ENCODE measurements around the gene RBMS3.

Gene RBMS3

GRCh38 chr3:29279286-29279685, 1.6 kb upstream of the RBMS3 start:
- no peak for DNase-seq

GRCh38 chr3:29279806-29280205, 1.1 kb upstream of the RBMS3 start:
- DNase-seq = no peak

DNA sequence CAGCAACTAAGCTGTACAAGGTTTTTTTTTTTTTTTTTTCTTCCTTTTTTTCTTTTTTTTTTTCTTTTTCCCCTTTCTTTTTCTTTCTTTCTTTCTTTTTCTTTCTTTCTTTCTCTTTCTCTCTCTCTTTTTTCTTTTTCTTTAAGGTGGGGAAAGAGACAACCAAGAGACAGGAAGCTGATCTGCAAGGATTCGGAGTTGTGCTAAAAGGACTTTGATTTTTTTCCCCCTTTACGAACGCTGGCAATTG, 148 bp downstream of the RBMS3 start:
- no peak for DNase-seq

- DNase-seq = no peak
Observed at GRCh38 chr3:29281344-29282241, 722 bp downstream of the RBMS3 start.

DNA sequence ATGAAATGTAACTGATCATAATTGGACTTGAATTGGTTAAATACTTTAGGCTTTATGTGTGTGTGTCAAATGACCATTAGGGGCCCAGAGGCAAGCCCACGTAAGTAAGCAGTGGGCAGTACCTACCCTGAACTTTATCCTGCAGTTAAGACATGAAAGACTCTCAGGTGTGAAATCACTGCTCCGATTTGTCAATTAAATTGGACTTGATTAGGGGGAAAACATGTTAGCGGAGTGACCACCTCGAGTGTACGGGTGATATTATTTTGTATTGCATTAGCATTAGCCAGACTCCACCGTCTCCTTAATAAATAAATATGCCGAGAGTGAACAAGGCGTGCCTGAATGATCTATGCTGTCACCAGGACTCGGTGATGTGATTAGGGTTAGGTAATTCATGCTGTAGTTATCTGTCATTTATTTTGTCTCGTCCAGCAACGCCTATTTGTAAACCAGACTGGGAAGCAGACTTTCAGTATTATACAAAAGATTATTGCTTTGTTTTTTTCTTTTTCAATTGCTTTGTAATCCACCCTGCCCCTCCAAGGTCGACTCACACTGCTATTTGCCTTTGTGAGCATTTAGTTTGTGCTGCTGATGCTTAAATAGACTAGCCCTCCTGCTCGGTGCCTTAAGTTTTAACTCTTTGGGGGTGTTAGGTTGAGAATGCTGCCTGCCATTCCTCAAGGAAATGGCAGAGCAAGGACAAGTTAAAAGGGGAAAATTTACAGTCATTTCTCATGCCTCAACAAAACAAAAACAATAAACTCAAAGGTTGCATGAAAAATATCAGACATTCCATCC, 1.8 kb downstream of the RBMS3 start:
- DNase-seq = no peak

- no peak for DNase-seq
Observed at GRCh38 chr3:29283231-29284119, 2.6 kb downstream of the RBMS3 start.

GRCh38 chr3:29284497-29284896, 3.6 kb downstream of the RBMS3 start:
- no peak for DNase-seq

GRCh38 chr3:29285471-29286071, 4.7 kb downstream of the RBMS3 start:
- no peak for DNase-seq

DNA sequence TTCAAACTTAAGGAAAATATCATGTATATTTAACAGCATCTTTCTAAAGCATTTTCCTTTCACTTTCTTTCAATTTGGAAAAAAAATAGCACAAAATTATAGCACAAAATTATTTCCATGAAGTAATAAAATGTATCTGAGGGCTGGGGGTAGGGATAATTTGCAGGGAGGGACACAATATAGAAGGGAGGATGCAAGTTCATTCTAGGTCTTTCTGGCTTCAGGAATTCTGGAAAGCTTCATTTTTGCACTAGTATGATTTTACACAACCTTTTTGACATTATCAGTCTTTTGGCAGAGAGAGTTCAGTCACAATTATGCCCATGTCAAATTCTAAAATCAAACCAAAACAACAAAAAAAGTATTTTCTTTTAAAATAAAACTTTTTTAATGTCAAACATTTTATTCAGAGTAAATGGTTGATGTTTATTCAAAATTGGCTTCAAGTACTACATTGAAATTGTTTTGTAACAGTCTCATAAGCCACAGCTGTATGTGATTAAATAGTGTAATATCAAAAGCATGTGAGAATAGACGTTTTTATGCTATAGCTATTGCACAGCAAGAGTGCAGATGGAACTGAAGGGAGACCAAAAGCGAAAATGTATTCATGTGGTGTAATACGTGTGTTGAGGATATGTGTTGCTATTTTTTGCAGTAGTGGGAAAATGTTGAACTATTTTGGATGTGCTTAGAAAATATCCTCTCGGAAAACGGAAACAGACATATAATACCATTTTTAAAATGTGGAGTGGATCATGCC, 5.8 kb downstream of the RBMS3 start:
- no peak for DNase-seq

DNA sequence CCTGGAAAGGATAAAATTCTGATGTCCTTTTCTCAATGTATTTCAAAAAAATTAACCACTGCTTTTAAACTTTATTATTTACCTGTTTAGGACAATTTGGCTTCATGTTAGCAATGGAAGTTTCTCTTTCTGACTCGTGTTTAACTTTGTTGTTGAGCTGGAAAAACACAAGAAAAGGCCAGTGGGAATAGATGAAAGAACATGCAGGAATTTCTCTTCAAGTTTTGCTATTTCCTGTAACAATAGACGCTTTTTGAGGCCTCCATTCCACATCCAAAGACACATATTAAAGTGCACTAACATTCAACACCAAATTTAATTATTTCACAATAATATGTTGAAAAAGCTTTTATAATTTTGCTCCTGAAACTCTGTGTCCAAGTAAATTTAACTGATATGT, 9.7 kb downstream of the RBMS3 start:
- no peak for DNase-seq

DNA sequence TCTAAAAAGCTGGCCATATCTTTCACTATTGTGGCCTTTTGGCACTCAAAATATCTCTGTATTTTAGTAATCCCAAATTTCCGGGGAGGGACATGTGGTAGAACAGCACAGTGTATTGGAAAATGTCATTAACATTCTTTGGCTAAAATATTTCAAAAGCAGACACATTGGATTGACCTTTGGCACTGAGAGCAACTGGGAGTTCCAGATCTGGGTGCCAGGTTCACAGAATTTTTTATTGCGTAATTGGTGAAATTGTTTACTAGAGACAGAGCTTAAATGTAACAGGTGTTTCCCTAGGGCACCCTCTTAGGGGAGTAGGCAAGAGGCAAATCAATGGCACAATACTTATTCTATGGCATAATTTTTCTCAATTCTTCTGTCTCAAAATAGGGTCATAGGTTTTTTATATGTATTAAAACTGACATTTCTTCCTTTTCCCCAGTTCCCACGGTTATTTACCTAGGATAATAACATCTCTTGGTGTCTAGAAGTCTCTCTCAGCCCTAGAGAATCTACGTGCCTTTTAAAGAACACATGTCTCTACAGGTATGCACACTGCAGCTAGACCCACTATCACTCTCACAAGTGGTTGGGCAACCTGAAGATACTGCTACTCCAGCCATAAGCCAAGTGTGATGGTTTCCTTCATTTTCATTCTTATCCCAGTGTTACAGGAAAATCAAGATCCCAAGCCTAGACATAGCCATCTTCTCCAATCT, 10.6 kb downstream of the RBMS3 start:
- no peak for DNase-seq

DNA sequence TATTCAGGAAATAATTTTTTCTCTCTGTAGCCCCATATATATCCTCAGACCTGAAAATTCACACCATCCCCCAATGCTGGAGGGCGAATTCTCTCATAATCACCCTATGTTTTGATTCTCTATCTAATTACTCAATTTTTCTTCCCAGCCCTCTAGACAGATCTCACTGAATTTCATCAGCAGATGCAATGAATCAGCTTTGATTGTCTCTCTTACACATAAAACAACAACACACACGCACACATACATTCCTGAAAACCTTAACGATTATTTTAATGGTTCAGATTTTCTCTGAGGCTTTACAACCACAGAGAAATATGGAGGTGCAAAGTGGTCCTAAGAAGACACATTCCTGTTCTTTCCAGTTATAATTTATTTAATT, 11.1 kb downstream of the RBMS3 start:
- DNase-seq = no peak

- no peak for DNase-seq
Observed at GRCh38 chr3:29293421-29293820, 12.6 kb downstream of the RBMS3 start.

GRCh38 chr3:29297998-29298397, 17.1 kb downstream of the RBMS3 start:
- DNase-seq = no peak

- DNase-seq = no peak
Observed at GRCh38 chr3:29301332-29302019, 20.6 kb downstream of the RBMS3 start.

DNA sequence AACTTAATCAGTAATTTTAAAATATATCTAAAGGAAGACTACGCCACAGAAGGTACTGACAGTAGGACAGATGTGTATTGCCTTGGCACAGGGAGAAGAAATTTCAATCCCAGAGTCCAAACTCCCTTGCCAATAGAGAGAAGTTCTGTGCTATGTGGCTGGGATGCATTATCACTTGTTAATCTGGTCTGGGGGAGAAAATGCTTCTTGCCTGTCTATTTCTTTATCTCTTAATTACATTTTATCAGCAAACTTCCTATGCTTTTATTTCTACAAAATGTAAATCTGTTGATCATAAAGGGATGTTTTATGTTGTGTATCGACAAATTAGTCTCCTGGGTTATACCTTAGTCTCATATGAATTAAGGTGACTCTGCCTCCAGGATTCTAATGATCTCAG, 21.7 kb downstream of the RBMS3 start:
- no peak for DNase-seq

DNA sequence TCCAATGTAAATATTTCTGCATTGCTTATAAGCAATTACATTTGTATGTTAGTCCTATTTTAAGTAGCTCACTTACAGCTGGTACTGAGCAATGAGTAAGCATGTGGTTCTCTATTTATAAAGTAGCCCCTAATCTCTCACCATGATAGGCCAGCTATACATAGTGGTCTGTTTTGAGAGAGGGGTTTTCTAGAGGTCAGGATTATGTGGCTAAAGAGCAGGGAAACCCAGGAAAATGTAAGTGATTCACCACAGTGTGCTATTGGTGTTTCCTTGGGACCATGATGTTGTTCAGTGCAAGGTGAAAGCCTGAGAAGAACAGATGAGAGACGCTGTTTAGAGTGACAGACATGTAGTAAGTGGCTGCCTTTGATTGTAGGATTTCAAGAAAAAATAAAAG, 26.4 kb downstream of the RBMS3 start:
- no peak for DNase-seq

GRCh38 chr3:29310865-29311264, 30.0 kb downstream of the RBMS3 start:
- DNase-seq = no peak

DNA sequence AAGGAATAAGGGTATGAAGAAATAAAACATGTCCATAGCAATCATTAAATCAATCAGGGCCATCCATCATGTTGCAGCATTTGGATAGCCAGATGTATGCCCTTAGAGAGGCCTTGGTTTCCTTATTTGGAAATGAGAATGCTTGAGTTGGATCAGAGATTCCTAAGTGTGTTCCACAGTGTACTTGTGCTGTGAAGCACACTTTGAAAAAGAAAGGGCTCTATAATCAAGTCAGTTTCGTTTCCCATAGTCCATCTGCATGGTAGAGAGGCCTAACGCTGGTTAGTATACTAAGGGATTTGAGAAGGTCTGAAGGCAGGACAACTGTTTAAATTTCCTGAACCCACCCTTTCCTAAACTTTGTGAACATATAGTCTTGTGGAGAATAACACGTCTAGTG, 30.9 kb downstream of the RBMS3 start:
- DNase-seq = no peak

GRCh38 chr3:29312395-29312794, 31.5 kb downstream of the RBMS3 start:
- no peak for DNase-seq

DNA sequence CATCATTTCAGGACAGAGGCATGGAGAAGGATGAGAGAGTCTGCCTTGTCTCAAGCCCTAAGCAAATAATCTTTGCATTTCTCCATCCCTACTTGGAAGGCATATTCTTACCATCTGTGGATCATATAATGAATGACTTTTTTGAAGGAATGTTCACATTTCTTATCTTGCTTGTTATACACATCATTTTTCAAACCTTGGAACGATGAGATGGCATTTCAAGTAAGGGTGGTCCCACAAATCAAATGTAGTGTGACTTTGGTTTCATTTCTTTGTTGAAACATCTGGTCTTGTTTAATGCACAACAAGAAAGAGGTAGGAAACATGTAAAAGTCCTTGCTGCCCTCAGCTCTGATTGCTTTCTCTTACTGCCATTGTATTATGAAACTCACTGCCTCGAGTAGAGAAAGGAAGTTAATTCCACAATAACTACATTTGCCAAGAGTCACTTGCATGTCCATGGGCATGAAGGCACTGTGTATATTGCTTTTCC, 32.1 kb downstream of the RBMS3 start:
- no peak for DNase-seq

Data from SHP77 treated with DMSO at 0.1 percent for 48 hours (cell line).